ENCODE measurements around the gene RASL12. TPM values are rescaled to one million over a fixed set of nuclear protein-coding genes. Genes with fewer than 3 reads are reported as not detected.

Gene RASL12
- total and polyA plus RNA-seq, 2 donors (not counting 1 experiment from before 2014, with no cell fraction given) = not detected

GRCh38 chr15:65028338-65028737, 39.5 kb downstream of the RASL12 start:
- H3K4me3 Mint-ChIP-seq = peak overlapping the region; percentile 87
- Histone ChIP-seq H3K4me3 (ENCODE audit: control extremely low read depth in 1 of 5, extremely low read depth in 1 of 5, insufficient read depth in 1 of 5, low read depth in 2 of 5, low read length in 4 of 5) (peak overlapping the region in 4 of 5 experiments; percentile 64 to 86 (median 80)), H3K27me3 (replicated peaks in 1 of 4; ENCODE audit: control extremely low read depth in 1 of 4, control insufficient read depth in 3 of 4, insufficient read depth in 4 of 4, low read length in 3 of 4) (peaks cover 0 to 3% (median 0%) of the 10 kb centered on the region in 4 experiments), H3K9ac (ENCODE audit: low read length) (peak overlapping the region; percentile 83), H3K4me2 (replicated peaks; ENCODE audit: low read depth, low read length, poor library complexity, severe bottlenecking) (peak overlapping the region; percentile 91), H3K4me1 (ENCODE audit: control insufficient read depth in 2 of 2, insufficient read depth in 2 of 2, low read length in 2 of 2) (peaks cover 16 to 21% of the 10 kb centered on the region in 2 donors), H3K9me3 (ENCODE audit: control extremely low read depth in 1 of 3, control insufficient read depth in 2 of 3, insufficient read depth in 1 of 3, low read length in 2 of 3) (no peaks in the 10 kb centered on the region), H3K79me2 (ENCODE audit: control insufficient read depth, insufficient read depth, low read length) (peaks cover 25% of the 10 kb centered on the region), H3K27ac (ENCODE audit: low read length in 2 of 2) (no peak overlapping the region), H4K20me1 (ENCODE audit: control insufficient read depth, insufficient read depth, low read length, poor library complexity, severe bottlenecking) (no peaks in the 10 kb centered on the region), H3K36me3 (replicated peaks in 1 of 2; ENCODE audit: control extremely low read depth in 1 of 2, control insufficient read depth in 1 of 2, extremely low read depth in 1 of 2, insufficient read depth in 2 of 2, low read length in 1 of 2) (peaks cover 2 to 14% of the 10 kb centered on the region in 2 experiments), H2AFZ (ENCODE audit: insufficient read depth, low read depth, low read length, poor library complexity, severe bottlenecking) (peak overlapping the region; percentile 89)
- peaks cover 6% of the 10 kb centered on the region for H3K27me3 Mint-ChIP-seq
- TF ChIP-seq EZH2 (IDR thresholded peaks at IDR 0.05; ENCODE audit: borderline replicate concordance, insufficient read depth, low read depth, low read length, poor library complexity, severe bottlenecking) (no peak), CTCF (IDR thresholded peaks at IDR 0.05) (no peak)
- no peaks in the 10 kb centered on the region for H3K9me3 Mint-ChIP-seq (ENCODE audit: insufficient read depth)
- no peak for DNase-seq
- CTCF ChIA-PET = interaction anchor here (0.6 kb wide), 2 partner anchors 44 to 48 kb away, joined by 3 read pairs; no protein-coding TSS in a partner anchor
- POLR2A ChIA-PET = interaction anchor here (1.0 kb wide), 1 partner anchor 278 kb away, joined by 9 read pairs; no protein-coding TSS in a partner anchor
- peaks cover 20% of the 10 kb centered on the region for H3K4me1 Mint-ChIP-seq
- peak overlapping the region; percentile 38 for H3K27ac Mint-ChIP-seq
- ATAC-seq (ENCODE audit: low read depth) = no peak
- intact Hi-C loops (cut with micrococcal nuclease) = no loop called here
- 25% methylated on average over 8 of the region's 10 CpGs for WGBS (ENCODE audit: insufficient coverage)

- WGBS (ENCODE audit: insufficient coverage) = no CpG with 5 or more reads among the region's 1 CpG
- H3K27me3 Mint-ChIP-seq = peaks cover 6% of the 10 kb centered on the region
- intact Hi-C loops (cut with micrococcal nuclease) = no loop called here
- peaks cover 25% of the 10 kb centered on the region for H3K79me2 ChIP-seq (ENCODE audit: control insufficient read depth, insufficient read depth, low read length)
- CTCF ChIA-PET = interaction anchor here (0.6 kb wide), 1 partner anchor 44 kb away, joined by 3 read pairs; no protein-coding TSS in a partner anchor
- POLR2A ChIA-PET = no interaction called here
- peaks cover 17% of the 10 kb centered on the region for H3K4me1 Mint-ChIP-seq
- H3K9me3 Mint-ChIP-seq (ENCODE audit: insufficient read depth) = no peaks in the 10 kb centered on the region
- H4K20me1 ChIP-seq (ENCODE audit: control insufficient read depth, insufficient read depth, low read length, poor library complexity, severe bottlenecking) = no peaks in the 10 kb centered on the region
- H3K27ac ChIP-seq (ENCODE audit: low read length in 2 of 2) = no peak overlapping the region
- H2AFZ ChIP-seq (ENCODE audit: insufficient read depth, low read depth, low read length, poor library complexity, severe bottlenecking) = no peak overlapping the region
- ATAC-seq (ENCODE audit: low read depth) (no peak), DNase-seq (no peak)
- H3K4me3 Mint-ChIP-seq = peak overlapping the region; percentile 87
- H3K4me3 ChIP-seq (ENCODE audit: control extremely low read depth in 1 of 5, extremely low read depth in 1 of 5, insufficient read depth in 1 of 5, low read depth in 2 of 5, low read length in 4 of 5) = no peak overlapping the region
- H3K9ac ChIP-seq (ENCODE audit: low read length) = no peak overlapping the region
- H3K4me1 ChIP-seq (ENCODE audit: control insufficient read depth in 2 of 2, insufficient read depth in 2 of 2, low read length in 2 of 2) = peaks cover 13 to 14% of the 10 kb centered on the region in 2 donors
- no peak overlapping the region for H3K27ac Mint-ChIP-seq
- peaks cover 0 to 2% (median 0%) of the 10 kb centered on the region in 4 experiments for H3K27me3 ChIP-seq (replicated peaks in 1 of 4; ENCODE audit: control extremely low read depth in 1 of 4, control insufficient read depth in 3 of 4, insufficient read depth in 4 of 4, low read length in 3 of 4)
- no peaks in the 10 kb centered on the region for H3K9me3 ChIP-seq (ENCODE audit: control extremely low read depth in 1 of 3, control insufficient read depth in 2 of 3, insufficient read depth in 1 of 3, low read length in 2 of 3)
- TF ChIP-seq EZH2 (IDR thresholded peaks at IDR 0.05; ENCODE audit: borderline replicate concordance, insufficient read depth, low read depth, low read length, poor library complexity, severe bottlenecking) = no peak
- no peak for TF ChIP-seq CTCF (IDR thresholded peaks at IDR 0.05)
- H3K36me3 ChIP-seq (replicated peaks in 1 of 2; ENCODE audit: control extremely low read depth in 1 of 2, control insufficient read depth in 1 of 2, extremely low read depth in 1 of 2, insufficient read depth in 2 of 2, low read length in 1 of 2) = peaks cover 2 to 14% of the 10 kb centered on the region in 2 experiments
- H3K4me2 ChIP-seq (replicated peaks; ENCODE audit: low read depth, low read length, poor library complexity, severe bottlenecking) = peak overlapping the region; percentile 91
Observed at GRCh38 chr15:65027593-65027992, 40.2 kb downstream of the RASL12 start.

Measured in B cell (primary cell).